Keratinocyte (primary cell): ENCODE data around the gene TUBB2B. TPM values are rescaled to one million over a fixed set of nuclear protein-coding genes. Genes with fewer than 3 reads are reported as not detected.

Experiments used
- DNase-seq: peaks from one replicate; pipeline ENCODE4 v3.0.0-alpha.2; 2011; ENCODE audit warnings: low read depth, missing footprints, low spot score
- FAIRE-seq: peaks from 2 replicates; lab custom pipeline; 2011; peaks lifted over from hg19 to GRCh38; lab: Jason Lieb, UNC
- H2AFZ ChIP-seq: 2 replicates; pipeline ENCODE4 v1.6.0; 2012; ENCODE audit warnings: low read length, control low read depth, inconsistent platforms; ENCODE audit not compliant: control insufficient read depth
- H3K27ac ChIP-seq: 2 replicates; pipeline ENCODE4 v1.5.1; 2011; ENCODE audit warnings: low read length; ENCODE audit not compliant: control insufficient read depth, insufficient read depth
- H3K27me3 ChIP-seq: 3 replicates; pipeline ENCODE4 v1.6.0; 2011; ENCODE audit warnings: low read length; ENCODE audit not compliant: control insufficient read depth, insufficient read depth; ENCODE audit errors: extremely low read depth
- H3K36me3 ChIP-seq, 2 experiments: 2 replicates in 1 of 2; 3 replicates in 1 of 2; pipeline ENCODE4 v1.5.1; 2011; ENCODE audit warnings: low read length in 2 of 2, mild to moderate bottlenecking in 1 of 2; ENCODE audit not compliant: control insufficient read depth in 2 of 2, insufficient read depth in 2 of 2; ENCODE audit errors: extremely low read depth in 1 of 2
- H3K4me1 ChIP-seq: 3 replicates; pipeline ENCODE4 v1.5.1; 2011; ENCODE audit warnings: low read length; ENCODE audit not compliant: control insufficient read depth, insufficient read depth; ENCODE audit errors: extremely low read depth
- H3K4me2 ChIP-seq: 3 replicates; pipeline ENCODE4 v1.6.0; 2011; ENCODE audit warnings: low read depth, low read length; ENCODE audit not compliant: control insufficient read depth, insufficient read depth; ENCODE audit errors: extremely low read depth
- H3K4me3 ChIP-seq, 3 experiments: fragments of 200-600 bp in 1 of 3; sonication (generic) in 1 of 3; 2 replicates in 2 of 3; 3 replicates in 1 of 3; pipeline ENCODE4 v1.5.1; 2011 to 2016; ENCODE audit warnings: low read length in 3 of 3, mild to moderate bottlenecking in 3 of 3, control low read depth in 2 of 3, inconsistent platforms in 1 of 3, low read depth in 1 of 3, mixed read lengths in 1 of 3, mixed run types in 1 of 3, moderate library complexity in 1 of 3; ENCODE audit not compliant: control insufficient read depth in 2 of 3, insufficient read depth in 2 of 3; ENCODE audit errors: extremely low read depth in 1 of 3
- H3K79me2 ChIP-seq: 2 replicates; pipeline ENCODE4 v1.6.0; 2012; ENCODE audit warnings: low read length; ENCODE audit not compliant: control insufficient read depth, insufficient read depth
- H3K9ac ChIP-seq: 3 replicates; pipeline ENCODE4 v1.6.0; 2011; ENCODE audit warnings: low read length; ENCODE audit not compliant: control insufficient read depth, insufficient read depth; ENCODE audit errors: extremely low read depth
- H3K9me1 ChIP-seq: 3 replicates; pipeline ENCODE4 v1.6.0; 2011; ENCODE audit warnings: low read length; ENCODE audit not compliant: control insufficient read depth, insufficient read depth; ENCODE audit errors: extremely low read depth
- H3K9me3 ChIP-seq: 2 replicates; pipeline ENCODE4 v1.5.1; 2012; ENCODE audit warnings: low read depth, low read length; ENCODE audit not compliant: control insufficient read depth
- H4K20me1 ChIP-seq: 3 replicates; pipeline ENCODE4 v1.6.0; 2011; ENCODE audit warnings: low read length; ENCODE audit not compliant: control insufficient read depth, insufficient read depth; ENCODE audit errors: extremely low read depth
- EZH2 ChIP-seq: IDR thresholded peaks from one replicate; pipeline ENCODE4 v1.6.1; 2012; ENCODE audit warnings: inconsistent platforms, mild to moderate bottlenecking, low read length, moderate library complexity
- dilution Hi-C: fragments of 300-500 bp; cut with MboI; formaldehyde crosslinking; loops from one replicate; pipeline ENCODE4 v1.7.0; 2020; ENCODE audit warnings: low sequenced_read_pairs; ENCODE audit not compliant: extremely low pct_ligation_motif_present
- polyA plus RNA-seq, 5 experiments: library from polyadenylated mRNA; depleted of rRNA in 3 of 5; stranded (reverse) in 3 of 5; stranded (forward) in 1 of 5; unstranded in 1 of 5; fragments of >200 nt; gene quantifications; 1 replicate in 1 of 5; 2 replicates in 3 of 5; 3 replicates in 1 of 5; pipeline versions ENCODE4 v1.2.1 to v1.2.3, GENCODE V29; 2011 to 2012; ENCODE audit warnings: missing spikeins in 2 of 5, low read depth in 1 of 5, low replicate concordance in 1 of 5
- TF ChIP-seq, protein P1 (sequence below), 3 experiments: IDR thresholded peaks in 1 of 3; conservative IDR thresholded peaks in 1 of 3; optimal IDR thresholded peaks in 1 of 3; 2 replicates in 2 of 3; 3 replicates in 1 of 3; pipeline versions ENCODE3 to v1.5.1; 2011; ENCODE audit warnings: low read length in 3 of 3, mild to moderate bottlenecking in 3 of 3, moderate library complexity in 2 of 3, control low read depth in 1 of 3, inconsistent platforms in 1 of 3; ENCODE audit not compliant: insufficient read depth in 2 of 3; ENCODE audit errors: extremely low read depth in 1 of 3

TUBB2B gene
- polyA plus RNA-seq, 1 donor (not counting 4 experiments of a cell fraction or from before 2014, with no cell fraction given), result not detected

GRCh38 chr6:3211681-3212080 lies 15.8 kb downstream of the TUBB2B start:
- Histone ChIP-seq H3K27me3 (no peaks in the 10 kb centered on the region), H3K79me2 (no peaks in the 10 kb centered on the region), H3K4me2 (no peak overlapping the region), H4K20me1 (no peaks in the 10 kb centered on the region), H3K9me3 (no peaks in the 10 kb centered on the region), H3K9ac (no peak overlapping the region), H3K4me1 (peaks cover 26% of the 10 kb centered on the region), H3K36me3 (no peaks in the 10 kb centered on the region), H3K4me3 (no peak overlapping the region), H3K9me1 (no peaks in the 10 kb centered on the region), H2AFZ (no peak overlapping the region), H3K27ac (no peak overlapping the region)
- TF ChIP-seq, protein P1, sequence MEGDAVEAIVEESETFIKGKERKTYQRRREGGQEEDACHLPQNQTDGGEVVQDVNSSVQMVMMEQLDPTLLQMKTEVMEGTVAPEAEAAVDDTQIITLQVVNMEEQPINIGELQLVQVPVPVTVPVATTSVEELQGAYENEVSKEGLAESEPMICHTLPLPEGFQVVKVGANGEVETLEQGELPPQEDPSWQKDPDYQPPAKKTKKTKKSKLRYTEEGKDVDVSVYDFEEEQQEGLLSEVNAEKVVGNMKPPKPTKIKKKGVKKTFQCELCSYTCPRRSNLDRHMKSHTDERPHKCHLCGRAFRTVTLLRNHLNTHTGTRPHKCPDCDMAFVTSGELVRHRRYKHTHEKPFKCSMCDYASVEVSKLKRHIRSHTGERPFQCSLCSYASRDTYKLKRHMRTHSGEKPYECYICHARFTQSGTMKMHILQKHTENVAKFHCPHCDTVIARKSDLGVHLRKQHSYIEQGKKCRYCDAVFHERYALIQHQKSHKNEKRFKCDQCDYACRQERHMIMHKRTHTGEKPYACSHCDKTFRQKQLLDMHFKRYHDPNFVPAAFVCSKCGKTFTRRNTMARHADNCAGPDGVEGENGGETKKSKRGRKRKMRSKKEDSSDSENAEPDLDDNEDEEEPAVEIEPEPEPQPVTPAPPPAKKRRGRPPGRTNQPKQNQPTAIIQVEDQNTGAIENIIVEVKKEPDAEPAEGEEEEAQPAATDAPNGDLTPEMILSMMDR (optimal IDR thresholded peaks at IDR 0.05 in 1 of 3, IDR thresholded peaks at IDR 0.05 in 1 of 3, conservative IDR thresholded peaks at IDR 0.05 in 1 of 3; ENCODE audit: extremely low read depth in 1 of 3, insufficient read depth in 2 of 3, low read length in 3 of 3), result no peak
- no peak for TF ChIP-seq EZH2
- dilution Hi-C loops, result no loop called here
- FAIRE-seq, result no peak
- no peak for DNase-seq

GRCh38 chr6:3210024-3210610 lies 17.3 kb downstream of the TUBB2B start:
- H3K4me1 ChIP-seq, result peaks cover 35% of the 10 kb centered on the region
- no peaks in the 10 kb centered on the region for H3K9me1 ChIP-seq
- no peaks in the 10 kb centered on the region for H3K9me3 ChIP-seq
- H3K36me3 ChIP-seq, result no peaks in the 10 kb centered on the region
- peak overlapping the region; percentile 81 for H3K27ac ChIP-seq
- H3K4me3 ChIP-seq, result no peak overlapping the region
- no peak overlapping the region for H2AFZ ChIP-seq
- FAIRE-seq, result no peak
- H3K27me3 ChIP-seq, result no peaks in the 10 kb centered on the region
- no peaks in the 10 kb centered on the region for H4K20me1 ChIP-seq
- TF ChIP-seq EZH2, result no peak
- TF ChIP-seq, protein P1 (optimal IDR thresholded peaks at IDR 0.05 in 1 of 3, IDR thresholded peaks at IDR 0.05 in 1 of 3, conservative IDR thresholded peaks at IDR 0.05 in 1 of 3; ENCODE audit: extremely low read depth in 1 of 3, insufficient read depth in 2 of 3, low read length in 3 of 3), result no peak
- no peak overlapping the region for H3K9ac ChIP-seq
- DNase-seq, result no peak
- no peaks in the 10 kb centered on the region for H3K79me2 ChIP-seq
- H3K4me2 ChIP-seq, result peak overlapping the region; percentile 83
- dilution Hi-C loops, result no loop called here
